Endothelial cell of umbilical vein (primary cell): Measurements from ENCODE around the gene IFT88. TPM values are rescaled to one million over a fixed set of nuclear protein-coding genes. Genes with fewer than 3 reads are reported as not detected.

Experiments used
- BruUV-seq: library from RNA; stranded (reverse); fragments of 400-500 nt; replicated peaks from 2 replicates; lab custom pipeline; 2021; lab: Mats Ljungman, UMichigan
- CTCF ChIA-PET: fragments of 300-600, 350-600 bp; sonication (Branson Sonifier 250); formaldehyde crosslinking; loops from one replicate; lab custom pipeline; 2021; ENCODE audit warnings: antibody characterized with exemption, inconsistent platforms; lab: Charles Lee
- POLR2A ChIA-PET: fragments of 300-600, 350-600 bp; sonication (Branson Sonifier 250); formaldehyde crosslinking; loops from one replicate; lab custom pipeline; 2021; ENCODE audit warnings: antibody characterized with exemption, inconsistent platforms; lab: Charles Lee
- DNase-seq: peaks from one replicate; pipeline ENCODE4 v3.0.0-alpha.2; 2011; ENCODE audit warnings: low read depth, low spot score
- FAIRE-seq: peaks from 2 replicates; lab custom pipeline; 2011; peaks lifted over from hg19 to GRCh38; lab: Jason Lieb, UNC
- H2AFZ ChIP-seq: 2 replicates; pipeline ENCODE4 v1.6.0; 2012; ENCODE audit warnings: low read depth, low read length, control low read depth, inconsistent platforms
- H3K27ac ChIP-seq: 2 replicates; pipeline ENCODE4 v1.5.1; 2011; ENCODE audit warnings: low read depth, mild to moderate bottlenecking, control low read depth, low read length, moderate library complexity; ENCODE audit not compliant: insufficient read depth
- H3K27me3 ChIP-seq, 2 experiments: 2 replicates each; pipeline versions ENCODE4 v1.6.0 to v1.6.1; 2011; ENCODE audit warnings: low read length in 2 of 2, mixed read lengths in 1 of 2; ENCODE audit not compliant: control insufficient read depth in 2 of 2, insufficient read depth in 2 of 2
- H3K36me3 ChIP-seq, 2 experiments: 2 replicates in 1 of 2; 3 replicates in 1 of 2; pipeline ENCODE4 v1.5.1; 2011; ENCODE audit warnings: low read length in 2 of 2, mild to moderate bottlenecking in 1 of 2, moderate library complexity in 1 of 2; ENCODE audit not compliant: control insufficient read depth in 2 of 2, insufficient read depth in 2 of 2; ENCODE audit errors: extremely low read depth in 1 of 2
- H3K4me1 ChIP-seq: 3 replicates; pipeline ENCODE4 v1.5.1; 2011; ENCODE audit warnings: mild to moderate bottlenecking, low read length; ENCODE audit not compliant: control insufficient read depth, insufficient read depth; ENCODE audit errors: extremely low read depth
- H3K4me2 ChIP-seq: 2 replicates; pipeline ENCODE4 v1.6.1; 2011; ENCODE audit warnings: low read length, control low read depth, mixed read lengths; ENCODE audit not compliant: insufficient read depth
- H3K4me3 ChIP-seq, 3 experiments: fragments of 200-600 bp in 1 of 3; sonication (generic), shearing (Covaris generic) in 1 of 3; replicated peaks in 1 of 3; 2 replicates each; pipeline ENCODE4 v1.5.1; 2011 to 2016; ENCODE audit warnings: control low read depth in 3 of 3, low read length in 3 of 3, mild to moderate bottlenecking in 2 of 3, inconsistent platforms in 1 of 3, low read depth in 1 of 3, moderate library complexity in 1 of 3; ENCODE audit not compliant: insufficient read depth in 1 of 3
- H3K79me2 ChIP-seq: 2 replicates; pipeline ENCODE4 v1.6.0; 2012; ENCODE audit warnings: low read length, inconsistent platforms; ENCODE audit not compliant: control insufficient read depth, insufficient read depth
- H3K9ac ChIP-seq: replicated peaks from 2 replicates; pipeline ENCODE3; 2011; ENCODE audit warnings: low read length, control low read depth; ENCODE audit not compliant: insufficient read depth; ENCODE audit errors: extremely low read depth
- H3K9me1 ChIP-seq: replicated peaks from 3 replicates; pipeline ENCODE4 v1.6.0; 2011; ENCODE audit warnings: mild to moderate bottlenecking, low read length; ENCODE audit not compliant: control insufficient read depth, insufficient read depth; ENCODE audit errors: extremely low read depth
- H3K9me3 ChIP-seq: replicated peaks from 2 replicates; pipeline ENCODE4 v1.5.1; 2012; ENCODE audit warnings: low read length, inconsistent platforms; ENCODE audit not compliant: control insufficient read depth, insufficient read depth
- H4K20me1 ChIP-seq: replicated peaks from 2 replicates; pipeline ENCODE3; 2011; ENCODE audit warnings: mild to moderate bottlenecking, low read length; ENCODE audit not compliant: control insufficient read depth, insufficient read depth; ENCODE audit errors: extremely low read depth
- CTCF ChIP-seq, 2 donors: IDR thresholded peaks; 1 replicate in 1 of 2; 2 replicates in 1 of 2; pipeline ENCODE4 v1.5.1; 2011; ENCODE audit warnings: low read length in 2 of 2, mild to moderate bottlenecking in 2 of 2, moderate library complexity in 2 of 2, control low read depth in 1 of 2, inconsistent platforms in 1 of 2, low read depth in 1 of 2; ENCODE audit not compliant: insufficient read depth in 1 of 2; ENCODE audit errors: extremely low read depth in 1 of 2
- EZH2 ChIP-seq: IDR thresholded peaks from 2 replicates; pipeline ENCODE4 v1.6.1; 2012; ENCODE audit warnings: borderline replicate concordance, low read depth, mild to moderate bottlenecking, moderate library complexity, low read length, inconsistent platforms; ENCODE audit not compliant: severe bottlenecking
- GATA2 ChIP-seq: IDR thresholded peaks from 2 replicates; pipeline ENCODE4 v1.7.0; 2011; ENCODE audit warnings: low read depth, mild to moderate bottlenecking, moderate library complexity, mixed read lengths, low read length; ENCODE audit not compliant: insufficient read length, insufficient read depth
- JUN ChIP-seq: IDR thresholded peaks from 2 replicates; pipeline ENCODE4 v1.6.1; 2011; ENCODE audit warnings: borderline replicate concordance, low read depth; ENCODE audit not compliant: insufficient read length, insufficient read depth
- MYC ChIP-seq: IDR thresholded peaks from one replicate; pipeline ENCODE4 v1.6.1; 2011; ENCODE audit warnings: mild to moderate bottlenecking, low read depth, low read length
- POLR2A ChIP-seq: IDR thresholded peaks from 2 replicates; pipeline ENCODE4 v1.6.1; 2012; ENCODE audit warnings: low read depth, mild to moderate bottlenecking, control low read depth, low read length
- POLR2AphosphoS5 ChIP-seq: IDR thresholded peaks from 2 replicates; pipeline ENCODE4 v1.6.1; 2012; ENCODE audit warnings: low read depth, mild to moderate bottlenecking, control low read depth, low read length, moderate library complexity; ENCODE audit not compliant: insufficient read depth
- dilution Hi-C: fragments of 300-500 bp; cut with MboI; formaldehyde crosslinking; loops from one replicate; pipeline ENCODE4 v1.15.0; 2019; ENCODE audit warnings: low sequenced_read_pairs; ENCODE audit not compliant: extremely low pct_ligation_motif_present
- intact Hi-C: fragments of 100-400 bp; cut with micrococcal nuclease; formaldehyde crosslinking; loops from one replicate; pipeline ENCODE4 v1.10.0; 2022
- polyA plus RNA-seq, 4 experiments: library from polyadenylated mRNA; depleted of rRNA in 3 of 4; stranded (reverse) in 3 of 4; unstranded in 1 of 4; fragments of >200 nt; gene quantifications; 2 replicates each; pipeline versions ENCODE4 v1.2.1 to v1.2.3, GENCODE V29; 2011 to 2012; ENCODE audit warnings: missing spikeins in 1 of 4
- total RNA-seq: library from RNA; stranded (reverse); gene quantifications from 2 replicates; pipeline ENCODE4 v1.2.3, GENCODE V29; 2021
- TF ChIP-seq, protein P1 (sequence below): IDR thresholded peaks from 2 replicates; pipeline ENCODE4 v1.6.1; 2011; ENCODE audit not compliant: insufficient read depth, insufficient read length

IFT88 gene
- total and polyA plus RNA-seq, 2 donors (not counting 3 experiments of a cell fraction or from before 2014, with no cell fraction given), result 2.4 to 9.1 TPM

DNA sequence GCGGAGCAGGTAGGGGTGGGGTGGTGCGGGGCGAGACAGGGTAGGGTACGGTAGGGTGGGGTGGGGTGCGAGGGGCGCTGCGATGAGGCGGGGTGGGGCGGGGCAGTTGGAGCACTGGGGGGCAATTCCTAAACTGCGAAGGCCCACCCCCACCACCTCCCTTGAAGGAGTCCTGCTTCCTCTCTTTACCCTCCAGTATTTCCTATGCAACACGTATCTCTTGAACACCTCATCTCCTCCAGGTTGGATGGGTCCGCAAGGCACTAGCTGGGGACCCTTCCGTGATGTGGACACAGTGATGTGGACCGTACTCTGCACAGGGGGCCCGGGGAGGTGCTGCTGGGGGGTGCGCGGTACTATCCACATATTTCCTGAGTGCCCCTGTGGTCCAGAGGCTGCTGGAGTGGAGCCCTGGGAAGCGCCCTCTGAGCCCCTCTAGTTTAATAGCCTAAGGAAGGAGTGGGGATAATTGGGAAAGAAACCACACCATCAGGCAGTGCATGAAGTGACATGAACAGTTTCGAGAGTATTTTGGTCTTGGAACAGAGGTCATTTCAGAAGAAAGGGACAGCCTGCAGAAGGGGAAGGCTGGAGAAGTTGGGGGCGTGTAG lies 137.6 kb downstream of the IFT88 start:
- DNase-seq, result no peak
- dilution Hi-C loops, result no loop called here
- no TSS peak for BruUV-seq

More for the DNA sequence above, 137.6 kb downstream of the IFT88 start:
- Histone ChIP-seq H3K4me3 (peak overlapping the region in 1 of 3 experiments; percentile 52), H3K9me3 (no peaks in the 10 kb centered on the region), H3K9me1 (no peaks in the 10 kb centered on the region), H3K4me2 (no peak overlapping the region), H2AFZ (peak overlapping the region; percentile 47), H3K9ac (no peak overlapping the region), H3K79me2 (no peaks in the 10 kb centered on the region), H3K36me3 (no peaks in the 10 kb centered on the region), H3K27ac (no peak overlapping the region), H3K27me3 (no peaks in the 10 kb centered on the region), H3K4me1 (peaks cover 13% of the 10 kb centered on the region), H4K20me1 (no peaks in the 10 kb centered on the region)
- ChIA-PET POLR2A (interaction anchor here (1.1 kb wide), 1 partner anchor 10 kb away, joined by 3 read pairs; no protein-coding TSS in a partner anchor), CTCF (interaction anchor here (0.7 to 9.5 kb wide), 26 partner anchors 10 to 507 kb away, joined by 3 to 92 read pairs (median 4); no protein-coding TSS in a partner anchor)
- TF ChIP-seq JUN, result no peak
- TF ChIP-seq POLR2A, result no peak
- no peak for TF ChIP-seq EZH2
- no peak for TF ChIP-seq MYC
- no peak for TF ChIP-seq CTCF (IDR thresholded peaks at IDR 0.05; ENCODE audit: extremely low read depth in 1 of 2, insufficient read depth in 1 of 2, low read depth in 1 of 2, low read length in 2 of 2)
- TF ChIP-seq, protein P1, sequence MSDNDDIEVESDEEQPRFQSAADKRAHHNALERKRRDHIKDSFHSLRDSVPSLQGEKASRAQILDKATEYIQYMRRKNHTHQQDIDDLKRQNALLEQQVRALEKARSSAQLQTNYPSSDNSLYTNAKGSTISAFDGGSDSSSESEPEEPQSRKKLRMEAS, result no peak
- no peak for TF ChIP-seq GATA2
- no peak for TF ChIP-seq POLR2AphosphoS5
- no peak for FAIRE-seq
- intact Hi-C loops, result loop anchor here (1.0 to 10.0 kb wide), 2 partner anchors 180 to 209 kb away; partner anchors contain the start of gene CRYL1
